DMS153 (cell line): ENCODE measurements around the gene DNAH5.

Experiments
- DNase-seq: peaks from one replicate; lab custom pipeline; 2025; lab: John Stamatoyannopoulos, UW

Gene DNAH5

DNA sequence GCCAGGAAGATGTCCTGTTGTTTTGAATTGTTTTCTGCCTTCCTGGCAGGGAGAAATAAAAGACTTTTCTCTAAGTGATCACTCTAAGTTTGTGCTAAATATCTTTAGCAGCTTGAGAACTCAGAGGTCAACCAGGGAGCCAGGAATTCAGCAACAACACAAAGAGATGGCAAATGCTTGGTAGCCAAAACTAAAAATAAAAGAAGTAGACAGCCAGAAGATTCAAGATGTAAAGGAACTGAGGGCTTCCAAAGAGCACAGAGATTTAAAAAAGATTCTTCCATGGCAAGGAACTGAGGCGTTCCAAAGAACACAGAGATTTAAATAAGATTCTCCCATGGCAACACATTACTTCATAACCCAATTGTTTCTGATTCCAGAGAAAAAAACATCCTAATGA, 9.6 kb downstream of the DNAH5 start:
- DNase-seq: no peak

DNA sequence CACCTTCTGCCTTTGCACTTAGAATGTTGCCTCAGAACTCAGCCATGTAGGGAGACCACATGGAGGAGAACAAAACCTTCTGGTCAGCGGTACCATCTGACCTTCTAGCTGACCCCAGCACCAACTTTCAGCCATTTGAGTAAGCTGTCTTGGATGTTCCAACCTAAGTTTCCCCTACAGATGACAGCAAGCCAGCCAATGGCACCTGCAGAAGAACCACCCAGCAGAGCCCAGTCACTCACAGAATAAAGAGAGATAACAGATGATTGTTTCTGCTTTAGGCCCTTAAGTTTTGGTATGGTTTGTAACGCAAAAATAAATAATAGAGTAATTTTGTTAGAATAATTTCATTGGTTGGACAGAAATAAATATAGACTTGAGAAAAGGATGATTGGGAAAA, 10.4 kb downstream of the DNAH5 start:
- DNase-seq: no peak

DNA sequence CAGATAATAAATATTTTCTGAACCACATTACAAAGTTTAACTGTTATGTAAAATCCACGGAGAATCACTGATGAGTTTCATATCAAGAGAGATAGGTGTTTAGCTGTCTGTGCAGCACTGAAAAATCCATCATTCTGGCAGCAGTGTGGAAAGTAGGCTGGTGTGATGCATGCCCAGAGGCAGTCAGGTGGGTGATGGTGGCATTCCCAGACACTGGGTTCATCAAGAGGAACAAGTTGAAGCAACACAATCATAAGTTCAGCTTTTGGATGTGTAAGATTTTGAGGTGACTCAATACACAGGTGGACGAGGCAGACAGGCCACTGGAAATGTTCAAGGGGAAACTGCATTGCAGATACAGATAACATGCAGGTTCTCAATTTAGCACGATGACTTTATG, 11.9 kb downstream of the DNAH5 start:
- DNase-seq: no peak

DNA sequence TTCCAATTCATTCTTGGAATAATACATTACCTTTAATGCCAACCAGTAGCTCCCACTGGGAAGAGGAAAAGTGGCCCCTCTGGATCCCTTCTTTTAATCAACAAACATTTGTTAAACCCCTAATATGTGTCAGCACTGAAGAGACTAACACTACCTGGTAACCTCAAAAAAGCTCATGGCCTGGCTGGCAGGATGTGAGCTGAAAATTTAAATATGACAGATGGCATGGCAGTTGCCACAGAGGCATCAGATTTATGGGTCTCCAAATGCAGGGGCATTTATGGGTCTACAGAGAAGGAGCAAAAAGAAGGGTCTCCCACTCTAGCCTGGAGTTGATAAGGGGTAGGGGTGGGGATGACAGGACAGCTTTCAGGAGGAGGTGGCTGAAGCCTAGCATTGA, 12.5 kb downstream of the DNAH5 start:
- no peak for DNase-seq

DNA sequence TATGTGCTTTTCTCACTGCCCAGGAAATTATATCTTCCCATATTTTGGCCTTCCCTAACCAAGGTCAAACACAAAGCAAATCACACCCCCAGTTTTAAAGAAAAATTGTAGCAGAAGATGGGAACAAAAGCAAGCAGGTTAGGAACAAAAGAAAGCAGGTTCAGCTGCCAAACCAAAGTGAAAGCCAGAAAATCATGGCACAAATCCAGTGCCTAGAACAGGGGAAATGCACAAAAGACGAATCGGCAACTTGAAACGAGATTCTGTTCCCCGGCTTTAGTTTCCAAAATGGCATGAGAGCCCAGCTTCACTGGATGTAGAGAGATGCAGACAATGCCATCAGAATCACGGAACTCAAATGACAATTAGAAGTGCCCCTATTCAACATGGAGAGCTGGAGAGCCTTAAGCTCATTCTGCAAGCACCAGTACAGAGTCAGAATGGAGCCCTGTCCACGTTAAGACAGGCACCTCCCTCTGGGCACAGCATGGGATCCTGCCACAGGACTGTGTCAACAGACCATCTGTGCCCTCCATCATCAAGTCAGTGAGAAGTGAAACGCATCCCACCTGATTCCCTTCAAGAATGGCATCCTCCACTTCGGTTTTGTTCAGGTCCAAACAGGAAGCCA, 13.8 kb downstream of the DNAH5 start:
- DNase-seq: no peak

DNA sequence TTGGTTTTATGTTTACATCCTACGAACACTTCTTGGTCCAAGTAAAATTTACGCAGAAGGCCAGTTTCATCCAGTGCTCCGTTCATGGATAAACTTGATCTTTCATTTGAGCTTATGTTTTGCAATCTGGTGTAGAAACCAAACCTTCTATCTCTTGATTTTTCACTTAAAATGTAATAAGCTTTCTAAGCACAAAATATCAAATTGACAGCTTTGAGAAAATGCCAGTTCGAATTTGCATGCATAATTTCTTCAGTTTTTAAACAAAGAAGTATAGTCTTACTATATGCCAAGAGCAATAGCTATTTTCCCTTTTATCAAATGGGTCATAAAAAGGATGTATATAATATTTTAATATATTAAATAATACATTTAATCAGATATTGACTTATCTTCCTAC, 17.8 kb downstream of the DNAH5 start:
- DNase-seq: no peak

DNA sequence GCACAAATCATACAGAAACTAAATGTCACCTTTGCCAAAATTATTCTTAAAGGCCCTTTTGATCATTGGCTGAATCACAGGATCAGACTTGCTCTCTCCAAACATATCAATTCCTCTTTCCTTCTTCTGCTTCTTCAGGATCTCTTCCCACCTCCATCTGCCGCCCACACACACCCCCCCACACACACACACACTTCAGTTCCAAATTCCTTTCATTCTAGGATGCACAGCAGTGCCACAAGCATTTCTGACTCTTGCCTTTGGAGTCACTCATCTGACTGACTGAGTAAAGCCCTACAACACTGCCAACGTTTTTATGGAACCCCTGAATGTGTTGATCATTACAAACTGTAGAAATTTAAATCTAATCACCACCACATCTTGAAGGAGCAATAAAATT, 22.9 kb downstream of the DNAH5 start:
- DNase-seq: no peak

DNA sequence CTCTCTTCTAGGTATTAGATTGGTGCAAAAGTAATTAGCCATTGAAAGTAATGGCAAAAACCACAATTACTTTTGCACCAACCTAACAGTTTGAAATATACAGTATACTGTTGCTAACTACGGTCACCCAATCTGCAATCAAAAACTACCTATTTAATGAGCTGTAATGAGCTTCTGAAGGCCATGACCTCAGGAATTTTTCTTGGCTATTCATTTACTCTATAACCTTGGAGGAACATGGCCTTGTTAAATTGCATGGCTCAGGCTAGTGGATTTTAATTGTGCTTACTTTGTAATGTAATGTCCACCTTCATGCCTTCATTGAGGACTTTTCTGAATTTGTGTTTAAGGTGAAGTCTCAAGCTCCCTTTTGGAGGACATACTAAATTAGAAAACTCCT, 24.7 kb downstream of the DNAH5 start:
- DNase-seq: no peak

DNA sequence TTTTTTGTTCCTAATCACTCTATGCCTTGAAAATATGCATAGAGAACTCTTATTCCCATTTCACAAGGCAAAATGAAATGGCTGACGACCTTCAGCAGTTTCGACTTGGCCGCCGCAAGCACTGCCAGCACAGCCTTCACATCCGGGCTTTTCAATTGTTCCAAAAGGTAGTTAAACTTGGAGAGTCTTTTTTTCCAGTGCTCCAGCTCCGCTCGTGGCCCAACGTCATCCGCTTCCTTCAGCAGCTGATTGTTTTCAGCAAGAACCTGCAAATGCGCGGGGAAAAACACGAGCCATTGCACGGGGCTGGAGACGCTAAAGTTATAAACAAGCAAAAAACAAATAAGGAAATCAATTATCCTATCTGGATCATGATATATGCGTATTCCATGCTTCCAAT, 25.4 kb downstream of the DNAH5 start:
- DNase-seq: no peak

DNA sequence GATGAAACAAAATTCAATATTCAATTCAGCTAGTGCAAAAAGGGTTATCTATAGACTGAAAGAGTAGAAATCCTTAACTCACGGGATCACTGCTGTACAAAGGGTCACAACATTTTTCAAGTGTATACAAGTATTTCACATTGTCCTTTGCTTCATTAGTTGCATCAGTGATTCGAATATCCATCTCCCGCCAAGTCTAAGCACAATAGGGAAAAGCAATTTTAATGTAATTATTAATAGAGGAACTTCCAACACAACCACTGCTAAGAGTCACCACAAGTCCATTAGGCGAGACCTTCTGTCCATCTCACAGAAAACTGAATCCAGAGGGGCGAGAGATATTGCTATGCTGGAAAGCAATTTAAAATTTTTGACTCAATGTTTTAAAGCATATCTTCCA, 27.4 kb downstream of the DNAH5 start:
- no peak for DNase-seq

DNA sequence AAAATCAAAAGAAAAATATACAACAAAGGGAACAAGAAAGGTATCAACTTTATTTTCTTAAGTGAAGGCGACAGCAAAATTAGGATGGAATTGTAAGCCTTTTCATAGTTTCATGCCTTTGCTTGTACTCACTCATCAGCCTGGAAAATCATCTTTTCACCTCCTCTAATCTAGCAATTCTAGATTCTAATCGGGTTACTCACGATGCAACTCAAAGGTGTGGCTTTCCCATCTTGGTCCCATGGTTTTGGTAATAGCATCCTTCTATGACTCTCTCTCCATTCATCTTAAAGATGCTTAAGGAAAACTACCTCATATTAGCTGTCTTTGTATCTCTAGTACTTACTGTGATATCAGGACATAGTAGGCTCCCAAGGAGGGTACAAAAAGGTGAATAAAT, 30.5 kb downstream of the DNAH5 start:
- DNase-seq: no peak

DNA sequence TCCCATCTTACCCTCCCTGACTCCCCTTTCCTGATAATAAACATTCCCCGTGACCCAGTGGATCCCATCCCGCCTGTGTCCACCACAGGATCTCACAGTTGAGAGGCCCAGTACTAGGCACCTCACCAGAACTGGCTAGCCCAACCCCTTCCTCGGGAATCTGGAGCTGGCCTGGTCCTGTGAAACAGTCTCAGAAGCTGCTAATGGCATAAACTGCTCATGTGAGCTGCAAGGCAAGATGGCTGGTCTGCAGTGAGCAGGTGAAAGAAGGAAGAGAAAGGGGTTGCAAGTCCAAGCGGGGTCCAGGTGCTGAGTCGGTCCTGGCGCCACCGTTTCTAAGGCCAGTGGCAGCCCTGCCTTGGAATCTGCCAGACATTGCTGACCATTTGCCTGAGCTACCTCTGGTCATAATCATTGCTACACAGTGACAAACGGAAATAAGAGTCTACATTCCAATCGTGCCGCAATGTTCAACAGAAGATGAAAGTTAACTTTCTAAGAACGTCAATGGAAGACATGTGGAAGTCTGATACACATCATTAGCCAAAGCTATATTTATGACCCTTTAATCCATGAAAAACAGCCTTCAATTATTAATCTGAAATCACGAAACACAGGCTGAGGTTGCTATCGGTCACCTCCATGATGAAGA, 33.7 kb downstream of the DNAH5 start:
- no peak for DNase-seq

DNA sequence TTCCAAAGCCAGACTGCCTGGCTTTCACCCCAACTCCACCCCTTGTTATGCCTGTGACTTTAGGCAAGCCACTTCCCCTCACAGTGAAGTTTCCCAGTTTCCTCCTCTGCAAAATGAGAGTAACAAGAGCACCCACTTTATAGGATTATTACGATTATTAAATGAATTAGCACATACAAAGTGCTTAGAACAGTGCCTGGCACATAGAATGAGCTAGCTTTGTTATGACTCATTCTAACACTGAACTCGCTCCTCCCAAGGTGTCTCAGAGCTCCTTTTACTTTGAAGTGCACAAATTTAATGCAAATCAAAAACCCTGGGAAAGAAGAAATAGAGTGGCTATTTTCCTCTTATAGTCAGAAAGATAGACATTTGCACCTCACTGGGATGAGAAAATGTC, 34.3 kb downstream of the DNAH5 start:
- no peak for DNase-seq

DNA sequence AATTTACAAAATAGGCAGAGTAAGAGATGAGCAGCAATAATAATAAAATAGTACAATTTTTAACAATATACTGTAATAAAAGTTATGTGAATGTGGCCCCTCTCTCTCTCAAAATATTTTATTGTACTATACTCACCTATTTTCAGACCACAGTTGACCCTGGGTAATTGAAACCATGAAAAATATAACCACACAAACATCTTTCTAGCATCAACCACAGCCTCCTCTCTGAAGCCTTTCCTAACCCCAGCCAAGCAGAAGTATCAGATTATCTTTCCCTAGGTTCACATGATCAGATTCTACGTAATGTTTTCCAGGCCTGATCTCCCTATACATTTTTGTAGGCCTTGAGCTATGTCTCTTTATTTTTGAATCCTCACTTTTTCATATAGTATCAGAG, 35.2 kb downstream of the DNAH5 start:
- DNase-seq: no peak

DNA sequence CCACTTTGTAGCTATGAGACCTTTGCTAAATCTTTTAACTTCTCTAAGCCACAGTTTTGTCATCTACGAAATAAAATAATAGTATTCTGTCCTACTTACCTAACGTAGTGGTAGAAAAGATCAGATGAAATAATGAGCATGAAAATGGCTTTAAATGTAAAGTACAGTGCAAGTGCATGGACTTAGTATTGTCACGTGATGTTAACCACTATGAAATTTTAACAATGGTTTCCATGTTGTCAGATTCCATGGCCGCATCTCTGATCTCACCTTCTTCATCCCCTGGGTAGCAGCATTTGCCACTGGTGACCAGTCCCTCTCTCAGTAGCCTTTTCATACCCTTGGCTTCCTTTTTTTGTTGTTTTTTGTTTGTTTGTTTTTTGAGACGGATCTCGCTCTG, 45.9 kb downstream of the DNAH5 start:
- no peak for DNase-seq

DNA sequence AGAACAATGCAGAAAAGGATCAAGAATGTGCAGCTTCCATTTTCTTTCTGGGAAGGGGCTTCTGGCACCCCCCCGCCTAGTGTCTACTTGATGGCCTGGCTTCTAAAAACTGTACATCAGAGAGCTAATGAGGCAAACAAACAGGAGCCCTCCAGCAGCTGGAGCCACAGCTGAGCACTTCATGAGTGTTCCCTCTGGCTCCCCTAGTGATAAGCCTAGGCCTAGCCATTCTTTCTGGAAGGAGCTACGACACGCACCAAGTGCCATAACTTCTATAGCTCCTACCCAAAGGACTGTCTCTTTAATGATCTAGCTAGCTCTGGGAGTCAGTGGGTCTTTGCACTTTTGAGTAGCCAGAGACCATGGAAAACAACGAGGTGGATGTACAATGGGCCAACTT, 66.1 kb downstream of the DNAH5 start:
- DNase-seq: no peak

DNA sequence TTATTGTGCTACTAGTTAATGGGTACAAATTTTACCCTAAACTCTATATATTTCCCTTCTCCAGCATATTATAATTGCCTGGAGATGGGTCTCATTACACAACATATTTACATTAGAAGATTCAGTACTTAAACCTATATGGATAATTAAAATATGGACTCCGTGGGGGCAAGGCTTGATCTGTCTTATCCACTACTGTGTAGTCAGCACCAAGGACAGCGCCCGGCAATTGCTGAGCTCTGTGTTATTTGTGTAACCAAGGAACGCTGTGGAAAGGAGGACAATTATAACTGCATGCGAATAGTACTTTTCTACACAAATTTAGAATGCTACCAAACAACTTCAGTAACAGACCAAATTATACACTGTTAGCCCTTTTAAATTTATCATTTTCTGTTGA, 77.7 kb downstream of the DNAH5 start:
- DNase-seq: no peak

DNA sequence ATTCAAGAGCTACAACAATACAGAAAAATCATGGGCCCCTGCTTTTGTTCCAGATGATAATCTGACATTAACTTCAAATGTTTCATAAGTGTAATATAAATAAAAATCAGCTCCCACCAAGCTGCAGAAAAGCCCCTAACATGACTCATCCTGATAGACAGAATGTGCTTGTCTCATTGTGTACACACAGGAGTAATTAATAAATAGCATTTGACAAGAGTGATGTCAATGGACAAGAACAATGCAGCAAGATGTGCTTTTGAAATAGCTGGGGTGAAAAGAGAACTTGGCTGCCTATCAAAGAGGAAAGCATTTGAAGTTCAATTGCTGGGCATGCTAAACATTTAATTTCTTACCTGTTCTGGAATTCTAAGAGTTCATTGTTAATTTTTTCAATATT, 79.2 kb downstream of the DNAH5 start:
- no peak for DNase-seq

DNA sequence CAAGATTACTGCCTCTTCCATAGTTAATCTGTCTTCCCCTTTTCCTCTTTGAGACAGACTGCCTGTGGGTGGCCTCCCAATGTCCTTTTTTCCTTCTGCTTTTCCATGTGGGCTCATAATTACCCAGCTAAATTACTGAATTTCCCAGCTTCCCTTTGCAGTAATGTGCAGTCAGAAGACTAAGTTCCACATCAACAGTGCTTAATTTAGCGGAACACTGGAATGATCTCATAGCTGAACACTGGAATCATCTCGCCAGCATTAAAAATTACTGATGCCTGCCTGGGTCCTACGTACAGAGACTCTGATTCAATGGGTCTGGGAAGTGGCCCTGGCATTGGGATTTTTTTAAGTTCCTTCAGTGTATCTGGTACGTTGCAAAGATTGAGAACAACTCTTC, 84.3 kb downstream of the DNAH5 start:
- no peak for DNase-seq

DNA sequence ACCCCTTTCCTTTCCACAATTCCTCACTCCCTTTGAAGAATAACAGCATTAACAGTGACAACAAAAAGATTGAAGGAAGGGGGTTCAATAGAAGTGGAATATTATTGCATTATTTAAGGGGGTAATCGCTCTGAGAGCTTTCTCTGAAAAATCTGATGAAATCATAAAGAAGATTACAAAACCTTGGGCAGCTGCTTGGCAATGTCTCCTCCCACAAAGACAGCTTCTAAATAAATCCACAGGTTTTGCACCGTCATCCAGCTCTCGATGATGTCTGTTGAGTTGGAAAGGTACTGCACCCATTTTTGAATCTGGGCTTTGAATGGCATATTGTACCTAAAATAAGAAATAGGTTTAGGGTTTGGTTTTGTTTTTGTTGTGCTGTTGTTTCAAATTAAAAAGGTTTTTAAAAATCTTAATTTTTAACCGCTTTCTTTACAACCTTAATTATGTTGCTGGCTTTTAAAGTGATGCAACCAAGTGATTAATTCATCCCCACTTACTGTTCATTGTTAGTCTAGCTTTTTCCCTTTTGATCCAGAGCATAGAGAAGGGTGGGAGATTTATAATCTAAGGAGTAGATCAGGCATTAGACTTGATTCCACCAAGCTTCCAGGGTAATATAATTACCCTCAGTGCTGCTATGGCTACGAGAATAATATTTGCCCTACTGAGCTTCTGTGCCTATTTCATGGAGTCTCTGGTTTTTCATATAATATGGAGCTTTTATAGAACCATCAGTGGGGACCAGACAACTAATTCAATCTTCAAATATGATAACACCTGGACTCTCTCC, 85.0 kb downstream of the DNAH5 start:
- DNase-seq: no peak

DNA sequence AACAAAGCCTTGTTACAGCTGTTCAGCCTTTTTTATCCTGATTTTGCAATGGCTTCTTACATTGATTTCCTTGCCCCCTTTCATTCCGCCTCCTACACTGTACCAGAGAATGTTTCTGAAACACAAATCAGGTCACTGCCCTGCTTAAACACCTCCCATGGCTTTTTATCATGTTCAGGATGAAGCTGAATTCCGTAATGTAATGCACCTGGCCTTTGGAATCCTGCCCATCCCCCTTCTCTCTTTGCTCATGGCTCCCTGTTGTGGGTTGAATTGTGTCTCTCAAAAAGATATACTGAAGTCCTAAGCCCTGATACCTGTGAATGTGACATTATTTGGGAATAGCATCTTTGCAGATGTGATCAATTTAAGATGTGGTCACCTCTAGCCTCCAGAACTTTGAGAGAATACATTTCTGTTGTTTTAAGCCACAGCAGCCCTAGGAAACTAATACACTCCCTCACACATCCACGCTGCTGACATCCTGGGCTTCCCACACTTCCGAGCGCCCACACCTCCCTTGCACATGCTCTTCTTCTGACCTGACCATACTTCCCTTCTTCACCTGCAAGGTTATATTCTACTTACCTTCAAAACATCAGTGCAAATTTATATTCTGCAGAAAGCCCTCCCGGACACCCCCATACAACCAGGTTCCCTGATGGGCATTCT, 101.2 kb downstream of the DNAH5 start:
- no peak for DNase-seq

DNA sequence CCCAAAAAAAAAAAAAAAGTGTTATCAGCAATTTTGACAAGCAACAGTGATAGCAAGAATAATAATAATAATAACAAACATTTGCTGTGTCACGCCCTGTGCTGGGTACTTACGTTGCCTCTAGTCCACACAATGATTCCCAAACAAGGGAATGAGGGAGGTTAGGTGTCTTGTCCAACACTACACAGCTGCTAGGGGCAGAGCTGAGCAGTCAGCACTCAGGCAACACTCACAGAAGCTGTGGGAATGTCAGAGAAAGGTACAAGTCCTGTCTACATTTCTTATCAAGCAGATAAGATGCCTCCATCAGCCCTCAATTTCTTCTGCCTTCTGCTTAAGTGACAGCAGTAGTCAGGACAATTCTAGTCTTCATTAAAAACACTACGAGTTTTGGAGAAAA, 111.0 kb downstream of the DNAH5 start:
- no peak for DNase-seq

DNA sequence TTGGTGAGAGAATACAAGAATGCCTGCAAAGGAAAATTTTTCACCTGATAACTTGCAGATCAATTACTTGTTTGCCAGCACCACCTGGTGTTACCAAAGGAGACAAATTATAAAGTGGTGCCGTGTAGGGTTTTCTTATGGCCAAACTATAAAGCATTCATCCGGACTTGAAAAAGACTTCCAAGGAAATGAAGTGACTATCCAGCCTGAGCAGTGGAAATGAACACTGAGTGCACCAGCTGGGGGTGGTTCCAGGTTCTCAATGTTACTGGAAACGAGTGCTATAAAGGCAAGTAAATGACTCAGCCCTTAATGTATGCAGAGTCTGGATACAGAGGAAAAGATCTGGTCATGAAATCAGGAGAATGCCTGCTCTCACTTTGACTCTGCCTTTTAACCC, 113.1 kb downstream of the DNAH5 start:
- DNase-seq: no peak
